NB4 (cell line): ENCODE results near the gene LRRC32.

ENCODE experiments used
- DNase-seq: peaks from one replicate; pipeline ENCODE4 v3.0.0; 2010; ENCODE audit warnings: low read depth
- H3K4me3 ChIP-seq: one replicate; pipeline ENCODE4 v1.5.1; 2011; ENCODE audit warnings: mild to moderate bottlenecking, low read depth, low read length, moderate library complexity
- MAX ChIP-seq: IDR thresholded peaks from 2 replicates; pipeline ENCODE4 v1.6.1; 2011; ENCODE audit warnings: low read depth, low read length
- MYC ChIP-seq: IDR thresholded peaks from 2 replicates; pipeline ENCODE4 v1.6.1; 2011; ENCODE audit warnings: low read depth, low read length
- POLR2A ChIP-seq: IDR thresholded peaks from 2 replicates; pipeline ENCODE4 v1.6.1; 2011; ENCODE audit warnings: mild to moderate bottlenecking; ENCODE audit not compliant: insufficient read length; ENCODE audit errors: extremely low read depth
- TF ChIP-seq, protein P1 (sequence below): IDR thresholded peaks from one replicate; pipeline ENCODE4 v1.5.1; 2012; ENCODE audit warnings: low read depth, low read length

The LRRC32 gene

GRCh38 chr11:76691655-76692054 lies 21.1 kb upstream of the LRRC32 start:
- no peak overlapping the region for H3K4me3 ChIP-seq
- DNase-seq: no peak
- TF ChIP-seq, protein P1, sequence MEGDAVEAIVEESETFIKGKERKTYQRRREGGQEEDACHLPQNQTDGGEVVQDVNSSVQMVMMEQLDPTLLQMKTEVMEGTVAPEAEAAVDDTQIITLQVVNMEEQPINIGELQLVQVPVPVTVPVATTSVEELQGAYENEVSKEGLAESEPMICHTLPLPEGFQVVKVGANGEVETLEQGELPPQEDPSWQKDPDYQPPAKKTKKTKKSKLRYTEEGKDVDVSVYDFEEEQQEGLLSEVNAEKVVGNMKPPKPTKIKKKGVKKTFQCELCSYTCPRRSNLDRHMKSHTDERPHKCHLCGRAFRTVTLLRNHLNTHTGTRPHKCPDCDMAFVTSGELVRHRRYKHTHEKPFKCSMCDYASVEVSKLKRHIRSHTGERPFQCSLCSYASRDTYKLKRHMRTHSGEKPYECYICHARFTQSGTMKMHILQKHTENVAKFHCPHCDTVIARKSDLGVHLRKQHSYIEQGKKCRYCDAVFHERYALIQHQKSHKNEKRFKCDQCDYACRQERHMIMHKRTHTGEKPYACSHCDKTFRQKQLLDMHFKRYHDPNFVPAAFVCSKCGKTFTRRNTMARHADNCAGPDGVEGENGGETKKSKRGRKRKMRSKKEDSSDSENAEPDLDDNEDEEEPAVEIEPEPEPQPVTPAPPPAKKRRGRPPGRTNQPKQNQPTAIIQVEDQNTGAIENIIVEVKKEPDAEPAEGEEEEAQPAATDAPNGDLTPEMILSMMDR: no peak
- no peak for TF ChIP-seq POLR2A

DNA sequence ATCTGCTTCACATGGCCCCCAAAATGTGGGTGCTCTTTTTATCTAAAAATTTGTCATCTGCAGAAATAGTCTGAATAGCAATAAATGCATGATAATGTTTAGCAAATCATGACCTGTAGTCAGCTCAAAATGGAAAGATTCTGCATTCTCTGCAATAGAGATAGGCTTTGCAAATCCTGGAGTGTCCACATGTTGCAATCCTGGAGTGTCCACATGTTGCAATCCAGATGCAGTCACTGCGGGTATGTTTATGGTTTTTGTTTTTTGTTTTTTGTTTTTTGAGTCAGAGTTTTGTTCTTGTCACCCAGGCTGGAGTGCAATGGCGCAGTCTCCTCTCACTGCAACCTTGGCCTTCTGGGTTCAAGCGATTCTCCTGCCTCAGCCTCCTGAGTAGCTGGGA lies 20.2 kb upstream of the LRRC32 start:
- TF ChIP-seq MAX (no peak), MYC (no peak), POLR2A (no peak)
- TF ChIP-seq, protein P1: no peak
- no peak overlapping the region for H3K4me3 ChIP-seq
- DNase-seq: peak; percentile 37

GRCh38 chr11:76689313-76690260 lies 19.0 kb upstream of the LRRC32 start:
- no peak overlapping the region for H3K4me3 ChIP-seq
- TF ChIP-seq POLR2A (no peak), MAX (no peak), MYC (no peak)
- TF ChIP-seq, protein P1: no peak
- no peak for DNase-seq

GRCh38 chr11:76688146-76688545 lies 17.6 kb upstream of the LRRC32 start:
- H3K4me3 ChIP-seq: no peak overlapping the region
- no peak for DNase-seq
- TF ChIP-seq MYC (no peak), POLR2A (no peak), MAX (no peak)
- TF ChIP-seq, protein P1: no peak

DNA sequence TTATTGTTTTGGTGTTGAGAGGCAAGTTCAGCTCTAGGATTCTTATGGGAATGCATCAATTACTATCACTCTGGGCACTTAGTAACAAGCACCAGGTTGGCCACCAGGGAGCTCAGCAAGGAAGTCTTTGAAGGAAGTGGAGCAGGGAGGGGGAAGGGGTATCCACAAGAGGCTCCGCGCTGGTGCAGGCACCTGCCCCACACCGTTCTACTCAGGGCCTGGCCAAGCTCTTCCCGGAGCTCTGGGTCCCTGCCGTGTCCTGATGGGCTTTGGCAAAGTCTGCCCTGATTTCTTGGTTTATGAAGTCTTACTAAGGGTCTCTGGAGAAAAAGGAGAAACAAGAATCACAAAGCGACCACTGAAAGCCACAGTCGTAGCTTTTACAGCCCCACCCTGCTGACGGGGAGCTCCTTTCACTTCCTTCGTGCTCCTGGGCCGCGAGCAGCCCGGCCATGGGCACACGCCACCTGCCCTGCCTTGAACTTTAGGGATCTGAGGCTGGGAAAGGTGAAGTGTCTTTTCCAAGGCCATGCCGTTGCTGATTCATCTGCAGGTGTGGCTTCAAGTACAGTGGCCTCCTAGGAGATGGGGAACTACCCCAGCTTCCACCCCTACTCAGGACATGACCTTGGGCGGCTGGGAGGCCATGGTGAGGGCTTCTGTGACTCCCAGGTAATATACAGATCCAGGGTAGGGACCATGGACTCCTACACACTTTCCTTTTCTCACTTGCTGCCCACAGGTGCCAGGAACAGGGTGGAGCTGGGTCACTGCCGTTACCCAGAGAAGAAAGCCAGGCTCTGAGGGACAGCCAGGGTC lies 15.9 kb upstream of the LRRC32 start:
- no peak overlapping the region for H3K4me3 ChIP-seq
- DNase-seq: no peak
- TF ChIP-seq MYC: no peak
- TF ChIP-seq, protein P1: no peak
- TF ChIP-seq POLR2A: no peak
- no peak for TF ChIP-seq MAX
